HFF-Myc (cell line): ENCODE results near the gene GNB1L.

Source experiments
- DNase-seq: peaks from one replicate; pipeline ENCODE4 v3.0.0-alpha.2; 2011; ENCODE audit warnings: low read depth; ENCODE audit errors: extremely low read depth
- H3K4me3 ChIP-seq: replicated peaks from 2 replicates; pipeline ENCODE4 v1.5.1; 2011; ENCODE audit warnings: low read depth, mild to moderate bottlenecking, control low read depth, low read length
- CTCF ChIP-seq: IDR thresholded peaks from 2 replicates; pipeline ENCODE4 v1.5.1; 2012; ENCODE audit warnings: mild to moderate bottlenecking, low read depth, low read length, control low read depth; ENCODE audit errors: missing control alignments

The GNB1L gene

GRCh38 chr22:19775496-19776325 lies 79.0 kb downstream of the GNB1L start:
- no peak for TF ChIP-seq CTCF
- no peak for DNase-seq
- no peak overlapping the region for H3K4me3 ChIP-seq

GRCh38 chr22:19774628-19775027 lies 80.0 kb downstream of the GNB1L start:
- no peak for DNase-seq
- TF ChIP-seq CTCF = no peak

GRCh38 chr22:19773470-19774040 lies 81.1 kb downstream of the GNB1L start:
- H3K4me3 ChIP-seq = no peak overlapping the region
- no peak for TF ChIP-seq CTCF
- DNase-seq = no peak

More at GRCh38 chr22:19774628-19775027, 80.0 kb downstream of the GNB1L start:
- H3K4me3 ChIP-seq = no peak overlapping the region

GRCh38 chr22:19772673-19773469 lies 81.8 kb downstream of the GNB1L start:
- DNase-seq = no peak
- H3K4me3 ChIP-seq = no peak overlapping the region
- no peak for TF ChIP-seq CTCF

- DNase-seq = no peak
- no peak for TF ChIP-seq CTCF
- H3K4me3 ChIP-seq = no peak overlapping the region
These were observed 82.3 kb downstream of the GNB1L start for GRCh38 chr22:19772422-19772672.

GRCh38 chr22:19770349-19771220 lies 84.1 kb downstream of the GNB1L start:
- no peak overlapping the region for H3K4me3 ChIP-seq
- no peak for DNase-seq
- no peak for TF ChIP-seq CTCF
